GM19452 (cell line): ENCODE measurements around the gene OSBPL5.

Experiments used
- ATAC-seq: cut with Tn5 transposase; IDR thresholded peaks from one replicate; pipeline ENCODE4 v1.9.1; 2021; ENCODE audit not compliant: unreplicated experiment

Gene OSBPL5

DNA sequence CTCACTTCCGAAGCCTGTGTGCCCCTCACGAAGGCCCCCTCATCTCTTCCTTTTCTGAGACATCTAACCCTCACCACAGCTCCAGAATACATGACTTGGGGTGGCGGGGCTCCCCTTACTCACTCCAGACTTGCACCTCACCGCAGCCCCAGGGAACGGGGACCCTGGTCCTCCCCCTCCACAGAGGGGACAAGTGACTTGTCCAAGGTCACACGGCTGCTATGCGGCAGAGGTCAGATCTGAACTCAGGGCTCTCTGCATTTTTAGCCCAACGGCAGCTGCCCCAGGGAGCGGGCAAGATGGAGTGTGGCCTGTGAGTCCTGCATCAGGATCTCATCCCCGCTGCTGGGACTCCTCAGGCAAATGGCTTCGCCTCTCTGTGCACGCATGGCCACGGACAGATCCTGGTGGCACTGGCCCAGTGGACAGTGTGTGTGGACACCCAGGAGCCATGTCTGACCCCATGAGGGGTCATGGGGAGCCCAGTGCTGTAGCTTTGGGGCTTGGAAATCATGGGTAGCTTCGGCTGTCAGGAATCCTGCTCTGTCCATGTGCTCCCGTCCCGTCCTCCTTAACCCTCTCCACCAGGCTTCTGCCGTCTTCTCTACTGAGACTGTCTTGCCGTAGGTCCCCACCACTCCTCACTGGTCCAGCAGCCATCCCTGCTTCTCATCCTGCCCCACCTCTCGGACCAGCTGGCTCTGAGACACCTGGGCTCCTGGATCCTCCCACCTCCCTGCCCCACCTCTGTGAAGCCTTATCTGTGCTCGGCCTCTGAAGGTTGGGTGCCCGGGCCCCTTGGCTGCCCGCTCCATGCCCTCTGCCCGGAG is 59.9 kb downstream of the OSBPL5 start:
- no peak for ATAC-seq

DNA sequence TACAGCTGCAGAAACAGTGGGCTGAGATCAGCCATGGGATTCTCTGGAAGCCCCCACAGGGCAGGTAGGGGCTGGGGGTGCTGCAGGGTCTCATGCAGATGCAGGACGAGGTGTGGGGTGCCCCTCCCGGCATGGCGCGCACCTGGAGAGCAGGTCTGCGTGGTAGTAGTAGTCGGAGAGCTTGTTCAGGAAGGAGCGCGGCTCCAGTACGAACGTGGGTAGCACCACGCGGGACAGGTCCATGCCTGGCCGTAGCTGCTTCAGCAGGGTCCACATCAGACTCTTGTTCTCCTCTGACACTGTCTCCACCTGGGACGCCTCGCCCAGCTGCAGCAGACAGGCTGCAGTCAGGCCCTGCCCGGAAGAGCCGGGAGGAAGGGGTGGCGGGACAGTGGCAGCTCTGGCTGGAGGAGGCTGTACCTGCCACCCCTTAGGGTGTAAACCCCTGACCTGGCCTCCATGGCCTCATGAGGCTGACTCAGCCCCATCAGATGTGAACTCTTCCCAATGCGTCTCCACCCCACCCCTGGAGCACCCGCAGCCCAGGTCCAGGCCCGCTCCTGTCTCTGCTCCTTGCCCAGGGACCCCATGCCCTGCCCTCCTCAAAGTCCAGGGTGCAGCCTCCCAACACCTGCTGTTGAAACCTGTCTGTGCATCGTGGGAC is 60.9 kb downstream of the OSBPL5 start:
- ATAC-seq = no peak

DNA sequence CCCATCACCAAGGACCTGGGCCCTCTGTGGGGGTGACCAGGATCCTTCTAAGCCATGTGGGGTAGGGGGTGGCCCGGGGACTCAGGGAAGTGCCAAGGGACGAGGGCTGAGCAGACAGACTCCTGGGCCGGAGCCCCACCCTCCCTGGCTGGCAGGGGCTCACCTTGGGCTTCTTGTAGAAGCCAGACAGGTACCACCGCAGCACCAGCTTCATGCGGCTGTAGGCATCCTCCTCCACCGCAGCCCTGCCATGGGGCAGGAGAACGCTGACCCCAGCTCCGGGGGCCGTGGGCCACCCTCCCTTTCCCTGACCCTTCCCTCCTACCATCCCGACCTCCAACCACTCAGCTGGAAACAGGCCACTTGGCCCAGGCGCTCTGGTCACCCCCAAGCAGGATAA is 62.0 kb downstream of the OSBPL5 start:
- ATAC-seq = no peak

DNA sequence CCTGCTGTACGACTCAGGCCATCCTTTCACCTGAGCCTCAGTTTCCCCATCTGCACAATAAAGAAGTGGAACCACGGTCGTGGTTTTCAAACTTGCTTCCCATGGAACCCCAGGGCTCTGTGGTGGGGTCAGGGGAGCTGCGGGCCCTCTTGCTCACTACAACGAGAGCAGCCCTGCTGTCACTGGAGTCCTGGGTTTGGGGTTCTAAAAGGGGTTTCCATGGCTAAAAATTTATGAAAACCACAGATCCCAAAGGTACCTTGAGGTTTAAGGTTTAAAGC is 62.5 kb downstream of the OSBPL5 start:
- ATAC-seq = no peak

DNA sequence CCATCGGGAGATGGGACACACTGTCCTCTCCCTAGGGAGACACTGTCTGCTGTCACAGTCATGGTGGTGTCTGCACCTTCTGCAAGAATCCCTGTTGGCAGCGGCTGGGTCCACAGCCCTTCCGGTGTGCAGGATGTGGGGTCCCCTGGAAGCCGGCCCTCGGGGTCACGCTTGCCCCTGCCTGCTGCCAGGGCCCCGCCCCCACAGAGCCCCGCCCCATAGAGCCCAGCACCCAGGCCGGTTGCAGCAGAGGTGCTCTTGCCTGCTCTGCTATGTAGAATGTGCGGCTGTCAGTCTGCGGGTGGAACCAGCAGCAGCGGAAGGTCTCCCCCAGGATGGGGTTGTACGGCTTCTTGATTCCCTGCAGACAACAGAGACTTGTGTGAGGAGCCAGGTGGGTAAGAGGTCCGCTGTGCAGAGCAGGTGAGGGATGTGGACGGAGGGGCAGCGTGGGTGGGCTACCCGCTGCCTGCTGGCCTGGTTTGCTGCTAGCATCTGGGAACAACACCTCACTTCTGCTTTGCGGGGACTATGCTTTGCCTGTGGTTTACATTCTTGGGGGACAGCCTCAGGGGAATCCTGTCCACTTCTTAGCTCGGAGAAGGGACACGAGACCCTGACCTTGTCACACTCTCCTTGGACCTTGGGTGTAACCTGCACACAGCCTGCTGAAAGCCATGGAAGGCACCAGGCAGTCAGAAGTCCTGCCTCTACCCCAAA is 63.0 kb downstream of the OSBPL5 start:
- no peak for ATAC-seq

DNA sequence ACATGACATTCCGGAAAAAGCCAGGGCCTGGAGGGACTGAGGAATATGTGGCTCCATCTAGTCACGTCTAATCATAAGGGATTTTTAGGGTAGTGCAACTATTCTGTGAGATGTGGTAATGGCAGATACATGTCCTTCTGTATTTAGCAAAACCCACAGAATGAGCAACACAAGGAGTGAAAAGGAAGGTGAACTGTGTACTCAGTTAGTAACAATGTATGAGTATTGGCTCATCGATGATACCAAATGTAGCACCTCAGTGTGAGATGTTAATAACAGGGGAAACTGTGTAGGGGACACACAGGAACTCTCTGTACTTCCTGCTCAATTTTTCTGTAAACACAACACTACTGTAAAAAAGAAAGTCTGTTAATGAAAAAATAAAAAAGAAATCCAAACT is 65.9 kb downstream of the OSBPL5 start:
- ATAC-seq = no peak

DNA sequence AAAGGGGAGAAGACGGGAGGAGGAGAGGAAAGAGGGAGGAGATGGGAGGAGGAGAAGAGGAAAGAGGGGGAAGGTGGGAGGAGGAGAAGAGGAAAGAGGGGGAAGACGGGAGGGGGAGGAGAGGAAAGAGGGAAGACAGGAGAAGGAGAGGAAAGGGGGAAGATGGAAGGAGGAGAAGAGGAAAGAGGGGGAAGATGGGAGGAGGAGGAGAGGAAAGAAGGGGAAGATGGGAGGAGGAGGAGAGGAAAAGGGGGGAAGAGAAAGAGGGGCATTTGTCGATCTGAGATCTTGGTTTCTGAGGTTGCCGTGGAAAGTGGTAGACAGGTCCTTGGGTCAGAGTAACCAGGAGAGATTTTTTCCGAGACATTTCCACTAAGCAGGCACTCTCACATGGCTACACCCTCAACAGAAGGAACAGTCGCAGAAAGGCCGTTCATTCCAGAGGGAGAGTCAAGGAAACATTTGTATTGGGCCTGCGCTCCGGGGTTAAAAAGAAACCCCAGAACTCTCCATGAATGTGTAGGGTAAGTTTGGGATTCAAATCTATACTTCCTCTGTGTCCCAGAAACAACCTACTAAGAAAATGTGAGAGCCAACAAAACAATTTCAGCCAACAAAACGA is 68.1 kb downstream of the OSBPL5 start:
- ATAC-seq = no peak

DNA sequence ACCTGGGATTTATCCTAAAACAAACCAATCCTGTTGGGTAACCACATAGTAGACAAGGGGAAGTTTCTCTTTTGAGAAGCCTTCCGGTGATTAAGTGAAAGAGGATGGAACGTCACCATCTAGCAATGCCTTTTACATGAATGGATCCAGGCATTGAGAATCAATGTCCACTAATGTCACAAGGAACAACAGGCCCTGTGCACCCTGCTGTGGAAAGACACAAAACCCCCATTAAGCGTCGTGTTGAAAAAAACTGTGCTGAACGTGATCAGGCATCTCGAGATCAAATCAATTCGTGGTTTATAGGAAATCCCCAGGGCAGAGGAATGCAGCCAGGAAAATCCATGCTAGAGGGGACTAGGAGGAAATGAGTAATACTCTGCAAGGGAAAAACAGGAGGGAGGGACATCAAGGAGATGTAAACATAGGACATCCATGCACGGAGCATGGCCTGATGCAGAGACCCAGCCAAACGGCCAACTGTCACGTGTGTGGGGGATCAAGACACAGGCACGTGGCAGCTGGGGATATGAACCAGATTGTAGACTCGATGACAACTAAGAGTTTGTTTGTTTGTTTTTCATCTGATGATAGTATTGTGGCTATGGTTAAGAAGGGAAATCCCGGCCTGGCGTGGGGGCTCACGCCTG is 69.3 kb downstream of the OSBPL5 start:
- ATAC-seq = no peak

DNA sequence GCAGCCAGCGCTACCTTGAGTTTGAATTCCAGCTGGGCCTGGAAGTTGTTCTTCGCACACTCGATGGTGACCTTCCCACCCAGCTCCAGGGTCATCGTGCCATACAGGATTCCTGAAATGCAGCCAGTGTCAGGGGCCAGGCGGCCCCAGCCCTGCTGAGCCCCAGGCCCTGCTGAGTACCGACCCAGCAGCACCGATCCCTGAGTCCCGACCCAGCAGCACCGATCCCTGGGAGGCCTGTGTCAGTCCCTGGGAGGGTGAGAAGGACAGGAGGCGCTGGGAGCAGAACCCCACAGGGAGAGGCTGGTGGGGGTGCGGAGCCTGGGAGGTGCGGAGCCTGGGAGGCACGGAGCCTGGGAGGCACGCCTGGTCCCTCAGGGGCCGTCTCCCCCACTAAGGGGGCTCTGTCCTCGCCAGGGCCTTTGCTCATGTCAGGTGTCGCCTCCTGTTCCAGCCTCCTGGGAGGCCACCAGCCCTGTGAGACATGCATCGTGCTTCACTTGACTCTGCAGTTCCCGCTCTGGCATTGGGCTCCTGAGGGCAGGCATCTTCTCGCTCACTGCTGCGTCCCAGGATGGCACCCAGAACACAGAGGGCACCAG is 70.8 kb downstream of the OSBPL5 start:
- no peak for ATAC-seq

DNA sequence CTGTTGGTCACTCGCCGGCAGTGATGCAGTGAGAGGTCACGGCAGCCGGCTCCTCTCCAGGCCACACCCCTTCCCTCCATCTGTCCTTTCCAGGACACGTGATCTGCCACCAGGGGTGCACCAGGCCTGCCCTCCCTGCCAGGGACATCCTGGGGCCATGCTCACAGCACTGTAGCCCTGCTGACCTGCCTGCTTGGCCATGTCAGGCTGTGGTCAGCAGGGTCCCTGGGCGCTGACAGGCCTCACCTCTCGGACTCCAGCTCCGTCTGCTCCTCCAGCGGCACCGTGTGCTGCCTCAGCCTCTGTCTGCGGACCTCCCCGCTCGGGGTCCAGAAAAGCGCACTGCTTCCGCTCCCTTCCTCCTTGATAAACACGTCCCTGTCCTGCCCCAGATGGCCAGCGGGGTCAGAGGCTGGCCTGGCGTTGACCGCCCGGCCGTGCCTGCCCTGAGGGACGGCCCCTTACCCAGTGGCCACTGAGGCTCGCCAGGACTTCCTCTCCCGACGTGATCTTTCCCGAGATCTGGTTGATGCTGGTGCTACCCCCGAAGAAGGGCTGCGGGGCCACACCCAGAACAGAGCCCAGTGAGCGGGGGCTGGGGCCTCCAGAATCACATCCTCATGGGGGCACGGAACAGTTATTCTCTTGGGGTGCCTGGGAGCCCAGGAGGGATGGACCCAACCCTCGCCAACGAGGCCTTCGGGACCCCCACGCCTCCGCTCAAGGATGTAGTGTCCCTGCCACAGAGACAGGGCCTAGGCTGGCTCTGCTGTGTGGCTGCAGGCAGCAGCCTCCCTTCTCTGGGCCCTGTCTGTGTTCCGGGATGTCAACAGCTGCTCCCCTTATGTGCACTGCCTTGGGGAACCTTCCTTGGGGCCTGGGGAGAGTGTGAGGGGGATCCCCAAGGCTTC is 71.6 kb downstream of the OSBPL5 start:
- no peak for ATAC-seq

DNA sequence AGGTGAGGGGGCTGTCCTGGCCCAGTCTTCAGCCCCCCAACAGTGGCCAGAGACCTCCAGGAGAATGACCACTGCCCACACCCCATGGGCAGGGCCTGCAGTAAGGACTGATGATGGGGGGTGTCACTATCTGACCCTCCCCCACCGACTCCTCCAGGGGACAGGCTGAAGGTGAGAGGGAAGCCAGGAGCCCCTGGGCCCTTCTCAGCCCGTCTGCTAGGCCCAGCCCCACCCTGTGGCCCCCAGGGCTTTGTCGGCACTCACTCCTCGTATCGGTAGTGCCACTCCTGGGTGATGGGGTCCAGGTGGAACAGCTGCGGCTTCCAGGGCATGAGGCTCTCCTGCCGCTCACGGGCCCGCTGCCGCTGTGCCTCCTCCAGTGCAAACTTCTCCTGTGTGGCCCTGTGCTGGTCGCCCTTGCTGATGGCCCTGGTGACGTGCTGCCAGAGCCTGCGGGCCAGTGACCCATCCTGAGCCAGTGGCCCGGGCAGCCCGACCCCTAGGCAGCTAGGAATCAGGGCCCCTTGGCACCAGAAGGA is 72.4 kb downstream of the OSBPL5 start:
- no peak for ATAC-seq

DNA sequence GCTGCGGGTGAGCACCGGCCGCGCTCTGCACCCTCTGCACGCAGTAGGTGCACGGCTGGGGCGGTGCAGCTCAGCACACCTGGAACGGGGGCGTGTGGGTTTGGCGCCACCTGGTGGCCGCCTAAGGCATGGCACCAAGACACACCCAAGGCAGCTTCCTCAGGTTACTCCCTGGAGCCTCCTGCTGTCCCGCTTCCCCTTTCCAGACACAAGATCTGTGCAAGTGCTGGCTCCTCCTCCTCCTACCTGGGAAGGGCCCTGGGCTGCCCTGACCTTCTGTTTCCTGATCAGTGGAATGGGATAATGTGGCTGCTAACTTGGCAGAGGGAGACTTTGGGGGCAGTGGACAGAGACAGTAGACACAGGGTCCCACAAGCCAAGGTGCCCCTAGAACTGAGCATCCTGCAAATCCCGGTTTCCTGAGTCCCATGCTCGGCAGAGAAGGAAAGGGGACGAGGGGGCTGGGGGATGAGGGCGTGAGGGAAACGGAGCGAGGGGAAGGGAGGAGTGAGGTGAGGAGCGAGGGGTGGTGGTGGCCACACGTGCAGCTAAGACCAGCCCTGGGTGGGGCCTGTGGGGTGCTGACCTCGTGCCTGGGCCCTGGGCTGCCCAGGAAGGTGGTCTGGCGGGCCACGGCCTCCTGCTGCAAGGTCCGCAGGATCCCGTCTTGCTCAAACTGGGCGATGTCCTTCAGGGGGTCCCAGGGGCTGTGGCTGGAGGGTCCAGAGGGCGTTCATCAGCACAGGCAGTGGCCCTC is 73.1 kb downstream of the OSBPL5 start:
- peak; percentile 77 for ATAC-seq

DNA sequence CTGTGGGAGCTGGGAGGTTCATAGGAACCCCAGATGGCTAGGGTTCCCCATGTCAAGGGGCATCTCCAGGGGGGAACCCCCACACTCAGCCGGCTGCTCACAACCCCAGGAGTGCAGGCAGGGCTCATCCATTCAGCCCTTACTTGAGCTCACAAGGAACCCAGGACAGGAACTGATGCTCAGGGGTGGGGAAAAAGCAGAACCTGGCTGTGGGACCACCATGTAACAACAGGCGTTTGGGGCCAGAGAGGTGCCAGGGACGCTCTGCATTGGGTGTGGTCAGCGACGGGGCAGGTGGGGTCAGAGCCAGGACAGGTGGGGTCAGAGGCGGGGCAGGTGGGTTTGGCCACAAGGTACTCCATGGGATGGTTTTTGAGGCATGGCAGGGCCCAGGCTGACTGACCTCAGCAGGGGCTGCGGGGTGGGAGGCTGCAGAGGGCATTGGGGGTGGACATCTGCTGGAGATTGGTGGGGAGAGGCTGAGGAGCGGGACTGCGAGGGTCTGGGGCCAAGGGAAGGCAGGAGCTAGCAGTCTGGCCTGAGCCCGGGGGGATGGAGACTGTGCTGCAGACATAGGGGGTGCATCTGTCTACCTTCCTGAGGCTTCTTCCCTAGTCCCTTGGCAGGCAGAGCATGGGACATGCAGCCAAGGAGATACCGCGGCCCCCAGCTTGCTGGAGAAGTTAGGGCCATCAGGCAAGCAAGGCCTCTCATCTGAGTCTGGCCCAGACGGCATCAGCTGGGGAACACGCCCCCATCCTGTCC is 73.8 kb downstream of the OSBPL5 start:
- ATAC-seq = no peak

DNA sequence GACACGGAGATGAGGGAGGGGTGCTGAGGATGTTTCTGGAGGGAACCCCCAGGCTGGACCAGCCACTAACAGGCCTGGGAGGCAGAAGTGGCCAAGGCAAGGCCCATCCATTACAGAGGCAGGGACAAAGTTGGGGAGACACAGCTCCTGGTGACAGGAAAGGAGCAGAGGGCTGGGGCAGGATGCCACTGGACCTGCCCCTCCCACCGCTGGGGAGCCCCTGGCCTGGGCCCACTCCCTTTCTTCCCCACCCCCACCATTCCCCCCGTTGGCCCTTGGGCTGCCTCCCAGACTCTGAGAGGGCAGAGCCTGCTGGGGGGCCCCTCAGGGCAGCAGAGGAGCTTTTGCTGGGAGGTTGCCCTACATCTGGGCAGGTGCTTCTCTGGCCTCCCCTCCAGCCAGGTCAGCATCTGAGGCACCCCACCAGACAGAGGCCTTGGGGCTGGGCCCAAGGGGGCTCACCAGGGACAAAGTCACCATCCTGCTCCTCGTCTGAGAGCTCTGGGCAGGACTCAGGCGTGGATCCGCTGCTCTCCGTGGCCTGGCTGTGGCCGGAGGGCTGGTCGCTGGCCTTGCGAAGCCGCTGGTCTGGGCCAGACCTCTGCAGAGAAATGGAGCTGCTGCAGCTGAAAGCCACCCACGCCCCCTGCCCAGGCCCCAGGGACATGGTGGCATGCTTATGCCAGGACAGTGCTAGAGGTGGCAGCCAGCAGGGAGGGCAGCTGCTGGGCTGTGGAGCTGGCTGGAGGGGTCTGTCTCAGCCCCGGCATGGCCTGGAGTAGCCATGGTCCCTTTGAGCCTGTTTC is 74.8 kb downstream of the OSBPL5 start:
- no peak for ATAC-seq

DNA sequence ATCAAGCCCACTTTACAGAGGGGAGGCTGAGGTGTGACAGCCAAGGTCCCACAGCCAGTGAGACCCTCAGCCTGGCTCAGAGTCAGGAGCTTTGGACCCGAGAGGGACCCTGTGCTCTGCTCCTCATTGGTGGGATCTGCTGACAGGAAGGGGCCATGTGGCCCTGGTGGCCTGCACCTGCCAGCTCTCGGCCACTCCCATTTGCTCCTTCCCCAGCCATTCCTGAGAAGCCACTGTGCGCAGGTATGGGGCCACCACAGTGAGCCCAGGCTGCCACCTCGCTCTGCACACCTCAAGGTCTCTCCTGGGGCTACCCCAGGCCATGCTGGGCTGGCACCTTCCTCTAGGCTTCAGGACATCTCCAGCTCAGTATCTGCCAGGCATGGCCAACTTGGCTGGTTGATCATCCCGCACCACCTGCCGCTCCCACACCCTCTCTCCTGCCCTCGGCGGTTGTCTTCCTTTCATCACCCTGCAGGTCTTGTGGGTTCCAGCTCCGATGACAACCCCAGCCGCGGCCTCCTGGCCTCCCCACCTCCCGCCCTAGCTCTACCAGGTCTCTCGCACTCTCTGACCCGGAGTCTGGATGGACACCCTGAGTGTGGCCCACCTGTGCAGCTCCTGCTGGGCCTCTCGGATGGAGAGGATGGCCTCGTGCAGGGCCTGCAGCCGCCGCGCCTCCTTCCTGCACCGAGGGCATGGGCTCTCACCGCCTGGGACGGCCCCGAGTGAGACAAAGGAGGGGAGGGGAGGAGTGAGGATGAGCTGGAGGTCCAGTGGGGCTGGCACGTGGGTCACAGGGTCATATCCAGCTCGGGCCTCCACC is 75.7 kb downstream of the OSBPL5 start:
- ATAC-seq = no peak

DNA sequence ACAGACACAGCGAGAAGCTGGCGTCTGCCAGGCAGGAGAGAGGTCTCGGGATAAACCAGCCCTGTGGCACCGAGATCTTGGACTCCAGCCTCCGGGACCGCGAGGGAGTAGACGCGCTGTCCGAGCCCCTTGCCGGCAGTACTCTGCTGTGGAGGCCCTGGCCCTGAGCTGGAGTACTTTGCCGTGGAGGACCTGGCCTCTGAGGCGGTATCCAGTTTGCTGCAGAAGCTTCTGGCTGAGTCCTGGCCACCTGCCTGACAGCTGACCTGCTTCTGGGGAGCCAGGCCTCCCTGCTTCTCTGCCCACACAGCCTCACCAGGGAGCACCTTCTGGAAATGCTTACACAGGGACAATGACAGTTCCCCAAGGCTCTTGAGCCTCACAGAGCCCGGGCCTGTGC is 76.3 kb downstream of the OSBPL5 start:
- no peak for ATAC-seq
